Skin epidermis (tissue), 12 donors: Measurements from ENCODE around the gene PARD3B.
A peak's percentile ranks its signal among the peaks of the same experiment; 100 is the strongest.

Experiments used
- H3K27ac ChIP-seq, 21 experiments: fragments of 200-600 bp; sonication (generic) in 11 of 21; one replicate each; pipeline ENCODE4 v1.5.0; 2020; ENCODE audit warnings: mild to moderate bottlenecking in 3 of 21, inconsistent platforms in 2 of 21, moderate library complexity in 2 of 21
- H3K4me3 ChIP-seq, 7 experiments: fragments of 200-600 bp; sonication (generic) in 2 of 7; one replicate each; pipeline ENCODE4 v1.5.0; 2020; ENCODE audit warnings: inconsistent platforms in 2 of 7, mild to moderate bottlenecking in 2 of 7, moderate library complexity in 1 of 7

The PARD3B gene

GRCh38 chr2:204647626-204648025 is 102.4 kb downstream of the PARD3B start:
- Histone ChIP-seq H3K4me3 (no peak overlapping the region), H3K27ac (no peak overlapping the region)

- no peak overlapping the region for H3K4me3 ChIP-seq
- H3K27ac ChIP-seq: no peak overlapping the region
Measured at GRCh38 chr2:204650611-204651010, 105.3 kb downstream of the PARD3B start.

GRCh38 chr2:204652063-204652462 is 106.8 kb downstream of the PARD3B start:
- H3K27ac ChIP-seq: no peak overlapping the region
- no peak overlapping the region for H3K4me3 ChIP-seq

GRCh38 chr2:204654669-204655068 is 109.4 kb downstream of the PARD3B start:
- H3K27ac ChIP-seq: peak overlapping the region in 2 of 21 experiments; percentile 18 to 67
- no peak overlapping the region for H3K4me3 ChIP-seq

GRCh38 chr2:204655101-204655500 is 109.8 kb downstream of the PARD3B start:
- Histone ChIP-seq H3K27ac (peak overlapping the region in 2 of 21 experiments; percentile 18 to 67), H3K4me3 (no peak overlapping the region)

- H3K4me3 ChIP-seq: no peak overlapping the region
- H3K27ac ChIP-seq: no peak overlapping the region
Measured at GRCh38 chr2:204655626-204656025, 110.4 kb downstream of the PARD3B start.

- no peak overlapping the region for H3K27ac ChIP-seq
- H3K4me3 ChIP-seq: no peak overlapping the region
Measured at GRCh38 chr2:204657024-204657423, 111.7 kb downstream of the PARD3B start.

GRCh38 chr2:204662956-204663355 is 117.7 kb downstream of the PARD3B start:
- no peak overlapping the region for H3K27ac ChIP-seq
- H3K4me3 ChIP-seq: no peak overlapping the region

GRCh38 chr2:204663816-204664425 is 118.6 kb downstream of the PARD3B start:
- H3K27ac ChIP-seq: peak overlapping the region in 3 of 21 experiments; percentile 8 to 69 (median 48)
- H3K4me3 ChIP-seq: no peak overlapping the region

GRCh38 chr2:204664708-204665121 is 119.4 kb downstream of the PARD3B start:
- peak overlapping the region in 7 of 21 experiments; percentile 8 to 69 (median 47) for H3K27ac ChIP-seq
- no peak overlapping the region for H3K4me3 ChIP-seq

GRCh38 chr2:204665207-204665606 is 119.9 kb downstream of the PARD3B start:
- peak overlapping the region in 8 of 21 experiments; percentile 4 to 69 (median 48) for H3K27ac ChIP-seq
- H3K4me3 ChIP-seq: no peak overlapping the region

- Histone ChIP-seq H3K4me3 (no peak overlapping the region), H3K27ac (peak overlapping the region in 4 of 21 experiments; percentile 47 to 69 (median 63))
Measured at GRCh38 chr2:204665771-204666170, 120.5 kb downstream of the PARD3B start.

GRCh38 chr2:204667990-204668389 is 122.7 kb downstream of the PARD3B start:
- Histone ChIP-seq H3K27ac (no peak overlapping the region), H3K4me3 (no peak overlapping the region)

GRCh38 chr2:204669382-204669781 is 124.1 kb downstream of the PARD3B start:
- no peak overlapping the region for H3K27ac ChIP-seq
- H3K4me3 ChIP-seq: no peak overlapping the region

- H3K4me3 ChIP-seq: no peak overlapping the region
- H3K27ac ChIP-seq: no peak overlapping the region
Measured at GRCh38 chr2:204670124-204670523, 124.8 kb downstream of the PARD3B start.

GRCh38 chr2:204670756-204671155 is 125.5 kb downstream of the PARD3B start:
- H3K4me3 ChIP-seq: no peak overlapping the region

GRCh38 chr2:204672772-204673171 is 127.5 kb downstream of the PARD3B start:
- H3K4me3 ChIP-seq: no peak overlapping the region
- H3K27ac ChIP-seq: no peak overlapping the region

More at GRCh38 chr2:204670756-204671155, 125.5 kb downstream of the PARD3B start:
- H3K27ac ChIP-seq: no peak overlapping the region

GRCh38 chr2:204673877-204674276 is 128.6 kb downstream of the PARD3B start:
- Histone ChIP-seq H3K4me3 (no peak overlapping the region), H3K27ac (peak overlapping the region in 2 of 21 experiments; percentile 3 to 21)

- Histone ChIP-seq H3K4me3 (no peak overlapping the region), H3K27ac (no peak overlapping the region)
Measured at GRCh38 chr2:204678031-204678430, 132.8 kb downstream of the PARD3B start.

- H3K4me3 ChIP-seq: no peak overlapping the region
- H3K27ac ChIP-seq: no peak overlapping the region
Measured at GRCh38 chr2:204680576-204680975, 135.3 kb downstream of the PARD3B start.

- peak overlapping the region in 2 of 21 experiments; percentile 8 to 11 for H3K27ac ChIP-seq
- no peak overlapping the region for H3K4me3 ChIP-seq
Measured at GRCh38 chr2:204681412-204681811, 136.1 kb downstream of the PARD3B start.

GRCh38 chr2:204683384-204683783 is 138.1 kb downstream of the PARD3B start:
- Histone ChIP-seq H3K27ac (no peak overlapping the region), H3K4me3 (no peak overlapping the region)
